ENCODE data around the gene PFN3. TPM values are rescaled to one million over a fixed set of nuclear protein-coding genes. Genes with fewer than 3 reads are reported as not detected.
"Not testable (repeated sequence)": the region's sequence is repeated elsewhere in the genome, so short reads cannot be mapped to it uniquely, and the experiment has no call there.

The PFN3 gene
- total RNA-seq, 1 experiment from 2014 or later = not detected

DNA sequence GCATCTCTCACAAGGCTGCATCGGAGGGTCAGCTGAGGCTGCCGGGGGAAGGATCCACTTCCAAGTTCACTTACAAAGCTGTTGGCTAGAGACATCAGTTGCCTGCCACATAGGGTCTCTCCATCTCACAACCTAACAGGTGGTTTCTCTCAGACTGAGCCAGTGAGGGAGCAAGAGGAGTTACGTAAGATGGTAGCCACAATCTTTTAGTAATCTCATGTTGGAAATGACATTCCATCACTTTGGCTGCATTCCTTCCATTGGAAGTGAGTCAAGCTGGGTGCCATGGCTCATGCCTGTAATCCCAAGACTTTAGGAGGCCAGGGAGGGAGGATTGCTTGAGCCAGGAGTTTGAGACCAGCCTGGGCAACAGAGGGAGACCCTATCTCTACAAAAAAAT, 18.6 kb upstream of the PFN3 start:
- CTCF ChIA-PET = interaction anchor here (1.2 kb wide), 1 partner anchor 15 kb away, joined by 6 read pairs; no protein-coding TSS in a partner anchor
- Mint-ChIP-seq H3K27me3 (ENCODE audit: insufficient read depth, unreplicated experiment) (no peaks in the 10 kb centered on the region), H3K4me1 (ENCODE audit: low read depth, unreplicated experiment) (no peaks in the 10 kb centered on the region), H3K36me3 (ENCODE audit: insufficient read depth, unreplicated experiment) (no peaks in the 10 kb centered on the region), H3K27ac (ENCODE audit: unreplicated experiment) (no peak overlapping the region), H3K9me3 (ENCODE audit: unreplicated experiment) (no peaks in the 10 kb centered on the region), H3K4me3 (ENCODE audit: unreplicated experiment) (no peak overlapping the region)
- BruUV-seq (replicated peaks) = no TSS peak
- no peaks in the 10 kb centered on the region for H3K27me3 ChIP-seq (replicated peaks; ENCODE audit: control insufficient read depth, insufficient read depth, low read length)
- H3K4me3 ChIP-seq (ENCODE audit: low read depth, low read length) = no peak overlapping the region
- POLR2A ChIA-PET = no interaction called here
- H3K36me3 ChIP-seq (ENCODE audit: control insufficient read depth, insufficient read depth, low read length) = no peaks in the 10 kb centered on the region
- DNase-seq = no peak
- H3K9me3 ChIP-seq = no peaks in the 10 kb centered on the region
- intact Hi-C loops (cut with micrococcal nuclease; ENCODE audit: unreplicated experiment) = no loop called here
- TF ChIP-seq, protein P1, sequence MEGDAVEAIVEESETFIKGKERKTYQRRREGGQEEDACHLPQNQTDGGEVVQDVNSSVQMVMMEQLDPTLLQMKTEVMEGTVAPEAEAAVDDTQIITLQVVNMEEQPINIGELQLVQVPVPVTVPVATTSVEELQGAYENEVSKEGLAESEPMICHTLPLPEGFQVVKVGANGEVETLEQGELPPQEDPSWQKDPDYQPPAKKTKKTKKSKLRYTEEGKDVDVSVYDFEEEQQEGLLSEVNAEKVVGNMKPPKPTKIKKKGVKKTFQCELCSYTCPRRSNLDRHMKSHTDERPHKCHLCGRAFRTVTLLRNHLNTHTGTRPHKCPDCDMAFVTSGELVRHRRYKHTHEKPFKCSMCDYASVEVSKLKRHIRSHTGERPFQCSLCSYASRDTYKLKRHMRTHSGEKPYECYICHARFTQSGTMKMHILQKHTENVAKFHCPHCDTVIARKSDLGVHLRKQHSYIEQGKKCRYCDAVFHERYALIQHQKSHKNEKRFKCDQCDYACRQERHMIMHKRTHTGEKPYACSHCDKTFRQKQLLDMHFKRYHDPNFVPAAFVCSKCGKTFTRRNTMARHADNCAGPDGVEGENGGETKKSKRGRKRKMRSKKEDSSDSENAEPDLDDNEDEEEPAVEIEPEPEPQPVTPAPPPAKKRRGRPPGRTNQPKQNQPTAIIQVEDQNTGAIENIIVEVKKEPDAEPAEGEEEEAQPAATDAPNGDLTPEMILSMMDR (IDR thresholded peaks at IDR 0.05; ENCODE audit: insufficient read depth in 1 of 2, low read depth in 1 of 2, low read length in 1 of 2, severe bottlenecking in 1 of 2, unreplicated experiment in 1 of 2) = no peak
- H3K4me1 ChIP-seq = no peaks in the 10 kb centered on the region

GRCh38 chr5:177417081-177417480, 16.6 kb upstream of the PFN3 start:
- H3K27me3 Mint-ChIP-seq (ENCODE audit: insufficient read depth, unreplicated experiment); BruUV-seq (replicated peaks); H3K4me3 Mint-ChIP-seq (ENCODE audit: unreplicated experiment); H3K27me3 ChIP-seq (replicated peaks; ENCODE audit: control insufficient read depth, insufficient read depth, low read length); H3K4me1 Mint-ChIP-seq (ENCODE audit: low read depth, unreplicated experiment); DNase-seq; H3K9me3 ChIP-seq; intact Hi-C loops (cut with micrococcal nuclease; ENCODE audit: unreplicated experiment); POLR2A ChIA-PET; H3K9me3 Mint-ChIP-seq (ENCODE audit: unreplicated experiment); H3K4me3 ChIP-seq (ENCODE audit: low read depth, low read length); H3K4me1 ChIP-seq; H3K36me3 ChIP-seq (ENCODE audit: control insufficient read depth, insufficient read depth, low read length); H3K36me3 Mint-ChIP-seq (ENCODE audit: insufficient read depth, unreplicated experiment); H3K27ac Mint-ChIP-seq (ENCODE audit: unreplicated experiment): not testable (repeated sequence)
- CTCF ChIA-PET = interaction anchor here (0.6 to 1.4 kb wide), 4 partner anchors 9 to 31 kb away, joined by 3 to 10 read pairs (median 6); partner anchors contain the start of gene GRK6

GRCh38 chr5:177414481-177414880, 14.0 kb upstream of the PFN3 start:
- H3K36me3 ChIP-seq (ENCODE audit: control insufficient read depth, insufficient read depth, low read length) = no peaks in the 10 kb centered on the region
- Mint-ChIP-seq H3K4me1 (ENCODE audit: low read depth, unreplicated experiment) (no peaks in the 10 kb centered on the region), H3K4me3 (ENCODE audit: unreplicated experiment) (no peak overlapping the region), H3K9me3 (ENCODE audit: unreplicated experiment) (no peaks in the 10 kb centered on the region), H3K27ac (ENCODE audit: unreplicated experiment) (no peak overlapping the region), H3K27me3 (ENCODE audit: insufficient read depth, unreplicated experiment) (no peaks in the 10 kb centered on the region), H3K36me3 (ENCODE audit: insufficient read depth, unreplicated experiment) (peaks cover 3% of the 10 kb centered on the region)
- CTCF ChIA-PET = interaction anchor here (1.5 to 2.0 kb wide), 2 partner anchors 11 to 41 kb away, joined by 3 to 15 read pairs; no protein-coding TSS in a partner anchor
- no peak overlapping the region for H3K4me3 ChIP-seq (ENCODE audit: low read depth, low read length)
- H3K9me3 ChIP-seq = no peaks in the 10 kb centered on the region
- no peaks in the 10 kb centered on the region for H3K27me3 ChIP-seq (replicated peaks; ENCODE audit: control insufficient read depth, insufficient read depth, low read length)
- TF ChIP-seq, protein P1 (IDR thresholded peaks at IDR 0.05; ENCODE audit: insufficient read depth in 1 of 2, low read depth in 1 of 2, low read length in 1 of 2, severe bottlenecking in 1 of 2, unreplicated experiment in 1 of 2) = no peak
- POLR2A ChIA-PET = no interaction called here
- intact Hi-C loops (cut with micrococcal nuclease; ENCODE audit: unreplicated experiment) = no loop called here
- no peak for DNase-seq
- H3K4me1 ChIP-seq = no peaks in the 10 kb centered on the region
- no TSS peak for BruUV-seq (replicated peaks)
